Measurements from ENCODE around the gene HORMAD1.

Gene HORMAD1

GRCh38 chr1:150650193-150650592 lies 70.5 kb downstream of the HORMAD1 start:
- TF ChIP-seq CTBP1 (IDR thresholded peaks at IDR 0.05; ENCODE audit: borderline replicate concordance) (no peak), PKNOX1 (IDR thresholded peaks at IDR 0.05) (no peak), ELF4 (IDR thresholded peaks at IDR 0.05) (no peak), BHLHE40 (IDR thresholded peaks at IDR 0.05; ENCODE audit: borderline replicate concordance) (no peak), SP1 (IDR thresholded peaks at IDR 0.05) (no peak), SUZ12 (IDR thresholded peaks at IDR 0.05) (no peak), TARDBP (IDR thresholded peaks at IDR 0.05) (no peak), FOXK2 (IDR thresholded peaks at IDR 0.05) (no peak), ARNT (IDR thresholded peaks at IDR 0.05) (no peak), L3MBTL2 (conservative IDR thresholded peaks at IDR 0.05) (no peak), LEF1 (IDR thresholded peaks at IDR 0.05; ENCODE audit: borderline replicate concordance) (no peak), NFRKB (IDR thresholded peaks at IDR 0.05) (no peak), FOXA1 (IDR thresholded peaks at IDR 0.05) (no peak)
- ChIA-PET POLR2A (interaction anchor here (1.2 kb wide), 1 partner anchor 21 kb away, joined by 5 read pairs; the partner anchor contains the start of gene ENSA), CTCF (no interaction called here)
- DNase-seq (ENCODE audit: extremely low spot score): no peak

GRCh38 chr1:150649441-150650075 lies 71.1 kb downstream of the HORMAD1 start:
- DNase-seq (ENCODE audit: extremely low spot score): no peak
- TF ChIP-seq SP1 (IDR thresholded peaks at IDR 0.05) (no peak), FOXM1 (IDR thresholded peaks at IDR 0.05; ENCODE audit: borderline replicate concordance) (no peak), SUZ12 (IDR thresholded peaks at IDR 0.05) (no peak), CTBP1 (IDR thresholded peaks at IDR 0.05; ENCODE audit: borderline replicate concordance) (no peak), NFRKB (IDR thresholded peaks at IDR 0.05) (no peak), ZNF384 (IDR thresholded peaks at IDR 0.05) (no peak), LEF1 (IDR thresholded peaks at IDR 0.05; ENCODE audit: borderline replicate concordance) (no peak), FOXA1 (IDR thresholded peaks at IDR 0.05) (no peak), TARDBP (IDR thresholded peaks at IDR 0.05) (no peak), L3MBTL2 (conservative IDR thresholded peaks at IDR 0.05) (no peak), BHLHE40 (IDR thresholded peaks at IDR 0.05; ENCODE audit: borderline replicate concordance) (no peak), ARNT (IDR thresholded peaks at IDR 0.05) (no peak), FOXK2 (IDR thresholded peaks at IDR 0.05) (no peak), ELF4 (IDR thresholded peaks at IDR 0.05) (no peak), HDGF (IDR thresholded peaks at IDR 0.05; ENCODE audit: borderline replicate concordance) (no peak), PKNOX1 (IDR thresholded peaks at IDR 0.05) (no peak)
- CTCF ChIA-PET: no interaction called here
- POLR2A ChIA-PET: interaction anchor here (1.2 to 1.9 kb wide), 3 partner anchors 20 to 48 kb away, joined by 4 to 5 read pairs (median 5); partner anchors contain the start of genes ENSA and GOLPH3L
